ENCODE measurements around the gene ZSCAN32.

ZSCAN32 gene

GRCh38 chr16:3355589-3355988 is 45.2 kb downstream of the ZSCAN32 start, which contains the start of gene OR2C1:
Gene OR2C1 (plus strand): TSS chr16:3355889. CDS start chr16:3355941, 52 bp downstream.
- DNase-seq: no peak

GRCh38 chr16:3349175-3349574 is 51.6 kb downstream of the ZSCAN32 start:
- no peak for DNase-seq

- no peak for DNase-seq
These were observed 52.1 kb downstream of the ZSCAN32 start for GRCh38 chr16:3348547-3349167.

GRCh38 chr16:3347586-3347985 is 53.2 kb downstream of the ZSCAN32 start:
- no peak for DNase-seq

- DNase-seq: no peak
These were observed 54.8 kb downstream of the ZSCAN32 start for GRCh38 chr16:3346041-3346440.

Measured in NCI-H1105 (cell line).